ENCODE data around the gene ZNF692.

Gene ZNF692

DNA sequence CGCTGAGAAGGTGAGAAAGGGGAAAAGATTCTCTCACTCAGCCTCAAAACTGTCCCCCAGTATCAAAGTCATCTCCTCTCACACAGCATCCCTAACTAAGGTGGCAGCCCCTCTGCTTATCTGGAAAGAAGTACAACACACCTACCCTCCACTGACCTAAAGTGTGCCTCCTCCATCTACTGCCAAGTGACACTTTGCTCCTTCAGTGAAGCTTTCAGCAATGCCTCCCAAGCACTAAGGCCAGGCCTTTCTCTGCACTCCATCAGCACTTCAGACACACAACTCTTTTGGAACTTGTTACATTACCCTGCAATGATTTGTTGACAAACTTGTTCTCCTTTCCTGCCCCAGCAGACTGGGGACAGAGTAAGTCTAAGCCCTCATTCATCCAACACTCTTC is 34.6 kb downstream of the ZNF692 start:
- no peak for FAIRE-seq

- FAIRE-seq = no peak
Observed at GRCh38 chr1:248823517-248824001, 35.3 kb downstream of the ZNF692 start.

DNA sequence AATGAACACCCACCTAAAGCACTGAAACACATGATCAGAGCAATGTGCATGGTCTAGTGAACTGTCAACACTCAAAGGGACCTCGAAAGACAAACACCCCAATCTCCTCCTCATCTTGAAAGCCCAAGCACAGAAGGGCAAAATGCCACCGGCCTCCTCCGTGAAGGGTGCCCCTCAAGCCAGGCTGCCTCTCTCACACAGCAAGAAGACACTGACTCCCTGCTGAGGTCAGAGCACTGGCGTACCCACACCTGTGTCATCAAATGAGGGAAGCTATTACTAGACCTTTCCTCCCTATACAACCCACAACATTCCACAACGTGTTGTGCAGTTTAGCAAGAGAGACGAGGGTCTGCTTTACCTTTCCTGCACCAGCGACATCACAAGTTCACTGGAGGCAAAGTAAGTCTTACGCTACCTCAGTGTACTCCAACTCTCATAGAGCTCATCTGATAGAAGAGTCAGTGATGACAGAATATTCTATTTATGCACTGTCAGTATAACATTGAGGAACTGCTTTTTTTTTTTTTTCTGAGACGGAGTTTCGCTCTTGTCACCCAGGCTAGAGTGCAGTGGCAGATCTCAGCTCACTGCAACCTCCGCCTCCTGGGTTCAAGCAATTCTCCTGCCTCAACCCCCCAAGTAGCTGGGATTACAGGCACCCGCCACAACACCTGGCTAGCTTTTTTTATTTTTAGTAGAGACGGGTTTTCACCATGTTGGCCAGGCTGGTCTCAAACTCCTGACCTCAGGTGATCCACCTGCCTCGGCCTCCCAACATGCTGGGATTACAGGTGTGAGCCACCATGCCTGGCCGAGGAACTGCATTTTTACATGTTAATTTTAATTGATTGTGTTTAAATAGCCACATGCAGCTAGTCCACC is 36.5 kb downstream of the ZNF692 start:
- no peak for FAIRE-seq

DNA sequence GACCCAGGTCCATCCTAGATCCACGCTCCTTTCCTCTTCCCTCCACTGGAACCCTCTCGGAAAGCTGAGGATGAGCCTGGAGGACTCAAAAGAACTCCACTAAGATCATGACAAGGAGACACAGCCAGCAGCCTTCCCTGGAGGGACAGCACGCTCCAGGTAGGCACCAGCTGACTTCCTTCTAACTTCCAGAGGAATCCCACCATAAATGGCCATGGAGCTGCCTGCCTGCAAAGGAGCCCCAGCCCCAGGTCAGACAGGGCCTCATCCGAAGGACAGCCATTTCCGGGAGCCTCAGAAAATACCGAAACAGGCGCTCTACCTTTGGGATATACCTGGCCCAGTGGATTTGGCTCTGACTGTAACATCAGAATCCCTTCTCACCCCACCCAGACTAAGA is 37.2 kb downstream of the ZNF692 start:
- no peak for FAIRE-seq

DNA sequence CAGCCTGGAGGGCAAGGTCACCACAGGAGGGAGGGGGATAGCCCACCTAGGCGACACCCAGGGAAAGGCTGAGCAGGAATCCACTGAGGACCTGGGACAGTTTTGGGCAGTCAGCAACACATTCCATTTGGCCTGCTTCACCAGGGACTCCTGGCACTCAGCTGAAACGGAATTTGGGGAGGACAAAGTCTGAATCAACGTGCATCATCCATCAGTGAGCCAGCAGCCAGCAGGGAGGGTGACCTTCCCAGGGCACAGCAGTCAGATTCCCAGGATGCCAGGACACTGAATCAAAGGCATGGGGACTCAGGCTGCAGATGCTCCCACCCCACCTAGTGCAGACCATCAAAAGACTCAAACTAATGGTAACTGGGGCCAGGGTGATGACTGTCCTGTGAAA is 37.8 kb downstream of the ZNF692 start:
- no peak for FAIRE-seq

DNA sequence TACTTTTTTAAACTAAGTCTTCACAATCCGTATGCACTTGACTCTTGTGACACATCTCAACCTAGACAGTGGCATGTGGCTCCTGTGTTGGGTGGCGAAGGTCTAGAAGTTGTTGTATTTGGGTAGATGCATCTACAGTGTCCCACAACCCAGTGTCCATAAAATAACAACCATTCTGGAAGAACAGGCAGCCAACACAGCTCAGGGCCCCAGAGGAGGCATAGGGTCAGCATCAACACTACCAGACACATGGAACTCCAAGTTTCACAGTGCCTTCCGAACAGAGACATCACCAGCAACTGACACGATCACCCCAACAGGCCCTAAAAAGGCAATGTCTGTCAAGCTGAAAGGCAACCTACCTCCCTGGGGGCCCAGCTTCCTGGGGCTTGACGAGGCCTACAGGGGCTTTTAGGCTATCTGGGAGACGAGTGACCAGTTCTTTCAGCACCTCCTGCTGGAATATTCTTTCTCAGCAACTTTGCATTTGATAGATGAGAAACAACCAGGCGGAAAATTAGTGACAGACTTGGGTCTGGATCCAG is 38.8 kb downstream of the ZNF692 start:
- FAIRE-seq = no peak

DNA sequence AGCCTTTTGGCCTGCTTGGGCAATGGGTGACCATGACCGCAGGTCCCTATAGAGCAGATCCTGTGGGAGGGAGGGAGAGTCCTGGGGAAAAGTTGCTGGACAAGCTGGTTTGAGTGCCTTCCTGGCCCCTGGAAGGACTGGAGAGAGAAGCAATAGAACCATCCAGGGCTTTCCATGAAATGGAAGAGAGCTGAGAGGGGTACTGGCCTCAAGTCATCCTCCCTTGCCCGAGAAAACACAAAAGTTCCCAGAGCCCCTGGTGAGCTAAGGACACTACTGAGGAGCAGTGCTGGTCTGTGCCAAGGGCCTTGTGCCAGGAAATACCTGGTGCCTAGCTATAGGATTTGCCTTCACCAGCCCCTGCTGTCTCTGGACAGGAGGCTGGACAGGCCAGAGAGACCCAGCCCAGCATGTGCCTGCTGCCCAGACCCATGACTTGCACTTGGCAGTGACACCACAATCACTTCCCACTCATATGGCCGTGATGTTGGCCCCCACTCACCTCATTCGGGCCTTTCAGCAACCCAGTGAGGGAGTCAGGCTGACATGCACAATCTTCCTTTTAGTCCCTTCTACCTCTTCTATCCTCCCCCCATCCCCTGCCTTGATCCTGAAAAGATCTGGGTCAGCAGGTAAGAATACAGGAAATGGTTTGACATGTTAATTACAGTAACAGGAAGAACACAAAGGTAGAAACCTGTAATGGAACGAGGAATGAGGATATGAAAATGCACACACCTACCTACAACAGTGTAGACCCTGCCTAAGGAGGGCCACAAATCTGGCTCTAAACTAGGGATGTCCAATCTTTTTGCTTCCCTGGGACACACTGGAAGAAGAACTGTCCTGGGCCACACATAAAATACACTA is 40.1 kb downstream of the ZNF692 start:
- FAIRE-seq = no peak

GRCh38 chr1:248817065-248817464 is 41.8 kb downstream of the ZNF692 start:
- no peak for FAIRE-seq

- FAIRE-seq = no peak
Observed at GRCh38 chr1:248816042-248816851, 42.6 kb downstream of the ZNF692 start.

- no peak for FAIRE-seq
Observed at GRCh38 chr1:248815407-248816034, 43.4 kb downstream of the ZNF692 start.

- no peak for FAIRE-seq
Observed at GRCh38 chr1:248814351-248814750, 44.5 kb downstream of the ZNF692 start.

DNA sequence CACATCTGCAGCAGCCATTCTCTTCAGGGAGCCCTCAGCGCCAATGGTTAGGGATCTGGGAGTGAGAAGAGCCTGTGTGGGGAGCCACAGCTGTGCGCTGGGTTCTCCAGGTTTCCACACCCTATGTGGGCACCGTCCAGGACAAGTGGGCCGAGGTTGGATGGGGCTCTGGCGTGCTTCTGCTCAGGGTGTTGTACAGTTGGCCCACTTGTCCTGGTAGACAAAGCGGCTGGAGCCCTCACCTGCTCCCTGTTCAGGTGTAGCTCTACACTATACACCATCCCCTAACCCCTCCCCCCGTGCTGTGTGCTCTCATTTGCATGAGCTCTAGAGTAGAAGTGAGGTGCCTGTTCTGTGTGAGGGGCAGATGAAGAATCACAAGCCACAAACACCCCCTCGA is 45.3 kb downstream of the ZNF692 start:
- FAIRE-seq = no peak

- no peak for FAIRE-seq
Observed at GRCh38 chr1:248812736-248813425, 46.0 kb downstream of the ZNF692 start.

- no peak for FAIRE-seq
Observed at GRCh38 chr1:248811514-248812490, 47.1 kb downstream of the ZNF692 start.

DNA sequence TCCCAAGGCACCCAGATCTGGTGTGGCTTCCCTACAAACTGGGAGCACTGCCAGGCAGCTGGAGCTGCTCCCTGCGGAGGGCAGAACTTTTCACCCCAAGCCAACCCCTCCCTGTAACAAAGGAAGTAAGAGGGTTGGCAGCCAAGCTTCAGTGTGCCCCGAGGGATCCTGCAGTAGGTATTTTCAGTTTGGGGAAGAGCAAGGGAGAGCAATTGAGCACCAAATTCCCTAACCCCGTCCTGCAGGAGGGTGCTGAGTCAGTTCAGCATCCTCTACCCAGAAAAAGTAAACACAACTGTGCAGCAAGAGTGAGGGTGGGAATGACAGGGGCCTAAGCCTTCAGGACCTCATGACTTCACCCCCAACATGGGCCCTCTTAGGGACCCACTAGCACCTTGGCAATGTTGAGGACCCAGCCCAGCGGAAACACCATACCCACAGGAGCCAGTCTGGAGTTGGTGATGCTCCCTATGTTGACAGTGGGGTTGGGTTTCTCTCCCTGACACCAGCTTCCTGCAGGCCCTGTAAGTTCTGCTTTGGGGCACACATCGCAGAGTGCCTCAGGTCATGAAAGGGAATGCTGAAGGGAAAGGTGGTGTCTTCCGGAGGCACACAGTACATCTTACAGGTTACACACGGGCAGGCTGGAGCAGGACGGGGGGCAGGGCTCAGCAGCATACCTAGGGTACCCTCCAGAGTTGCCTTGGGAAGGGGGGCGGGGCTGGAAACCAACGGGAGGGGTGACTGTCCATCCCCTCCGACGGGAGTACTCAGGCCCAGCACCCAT is 48.0 kb downstream of the ZNF692 start:
- no peak for FAIRE-seq

DNA sequence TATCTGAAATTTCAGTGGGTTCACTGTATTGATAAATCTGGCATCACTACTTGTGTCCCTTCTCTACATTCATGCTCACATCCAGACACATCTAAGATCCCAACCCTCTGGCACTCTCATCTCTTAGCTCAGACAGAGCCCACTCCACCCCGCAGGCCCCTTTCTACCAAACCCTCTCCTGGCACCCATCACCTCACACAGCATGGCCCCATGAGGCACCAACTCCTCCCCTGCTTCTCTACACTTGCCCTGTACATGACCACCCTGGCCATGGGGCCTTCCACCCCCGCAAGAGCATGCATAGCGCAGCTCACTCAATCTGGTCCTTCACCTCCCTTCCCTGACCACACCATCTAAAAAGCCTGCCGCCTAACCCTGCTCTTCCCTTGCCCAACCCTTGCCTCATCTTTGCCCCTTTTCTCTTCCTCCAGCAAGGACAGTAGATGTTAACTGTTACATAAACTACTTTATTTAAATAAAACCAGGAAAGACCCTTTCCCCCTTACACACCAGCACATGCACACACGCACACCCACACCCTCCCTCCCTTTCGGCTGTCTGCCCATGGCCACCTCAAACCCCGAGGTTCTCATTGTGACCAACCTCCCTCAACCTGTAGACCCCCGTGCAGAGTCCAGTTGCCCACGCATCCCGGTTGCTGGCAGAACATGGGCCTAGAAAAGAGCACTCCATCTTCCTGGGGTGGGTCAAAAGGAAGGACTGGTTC is 48.7 kb downstream of the ZNF692 start:
- FAIRE-seq = no peak

DNA sequence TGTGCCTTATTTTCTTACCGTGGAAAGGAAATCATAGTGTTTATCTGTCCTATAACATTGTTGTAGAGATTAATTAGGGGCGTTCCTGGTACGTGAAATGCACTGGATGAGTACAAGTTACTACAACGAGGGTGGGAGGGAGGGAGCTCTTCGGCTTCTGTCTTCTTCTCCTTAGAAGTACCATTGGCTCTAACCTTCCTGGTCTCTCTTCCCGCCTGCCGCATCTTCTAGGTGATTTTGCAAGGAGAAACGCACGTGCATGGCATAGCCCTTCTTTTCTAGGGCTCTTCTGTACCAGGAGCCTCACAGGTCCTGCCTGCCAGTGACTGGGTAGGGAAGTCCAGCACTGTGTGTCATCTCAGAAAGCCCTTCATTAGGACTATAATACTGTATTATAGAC is 50.0 kb downstream of the ZNF692 start:
- no peak for FAIRE-seq

- FAIRE-seq = no peak
Observed at GRCh38 chr1:248807067-248807737, 51.7 kb downstream of the ZNF692 start.

Data from A204.1 (cell line).